HG02623 (cell line): ENCODE data around the gene TANK.
"Not testable (repeated sequence)": the region's sequence is repeated elsewhere in the genome, so short reads cannot be mapped to it uniquely, and the experiment has no call there.

Source experiments
- ATAC-seq: cut with Tn5 transposase; IDR thresholded peaks from one replicate; pipeline ENCODE4 v1.9.1; 2021; ENCODE audit warnings: moderate library complexity; ENCODE audit not compliant: unreplicated experiment

The TANK gene

DNA sequence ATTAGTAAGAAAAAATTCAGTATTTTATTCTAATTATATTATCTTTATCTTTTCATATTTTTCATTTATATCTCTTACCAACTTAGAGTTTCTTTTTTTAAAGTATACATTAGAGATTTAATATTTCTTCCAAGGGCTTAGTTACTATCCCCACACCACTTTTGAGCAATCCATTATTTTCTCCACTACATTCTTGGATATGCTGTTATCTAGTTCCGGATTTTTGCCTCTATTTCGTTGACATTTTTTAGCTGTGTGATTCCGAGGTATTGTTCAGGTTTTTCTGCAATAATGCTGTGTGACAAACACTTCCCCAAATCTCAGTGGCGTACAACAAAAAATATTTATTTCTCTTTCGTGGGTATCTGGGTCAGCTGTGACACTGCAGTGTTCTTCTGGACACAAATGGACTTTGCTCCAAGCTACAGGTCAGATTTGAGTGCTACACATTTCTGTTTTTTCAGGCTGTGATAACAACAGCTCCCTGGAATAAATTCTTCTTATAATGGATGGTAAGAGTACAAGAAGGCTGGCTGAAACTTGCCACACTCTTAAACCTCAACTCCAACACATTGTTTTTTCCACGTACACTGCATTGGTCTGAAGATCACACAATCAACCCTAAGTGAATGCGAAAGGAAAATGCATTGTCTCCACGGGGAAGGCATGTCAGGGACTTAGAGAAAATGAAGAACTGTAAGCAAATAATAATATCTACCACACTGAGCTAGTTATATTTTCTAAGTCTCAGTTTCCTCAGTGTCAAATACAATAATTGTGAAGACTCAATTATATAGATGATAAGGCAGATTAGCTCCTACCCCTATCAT, 97.1 kb downstream of the TANK start:
- ATAC-seq: no peak

DNA sequence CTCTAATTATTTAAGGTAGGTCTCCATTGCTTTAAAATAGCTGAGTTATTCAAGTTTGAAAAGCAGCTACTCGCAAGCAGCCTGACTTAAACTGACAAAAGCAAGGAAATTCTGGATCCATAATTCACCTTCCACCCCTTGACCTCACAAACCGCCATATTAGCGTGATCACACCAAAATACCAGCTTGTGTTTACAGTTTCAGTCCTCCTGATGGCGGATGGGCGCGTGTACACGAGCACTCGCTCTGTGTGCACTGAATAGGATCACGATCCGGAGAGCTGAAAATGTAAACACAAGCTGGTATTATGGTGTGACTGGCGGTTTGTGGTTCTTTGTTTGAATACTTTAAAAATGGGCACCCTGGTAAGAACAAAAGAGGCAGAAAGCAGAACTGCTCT, 105.6 kb downstream of the TANK start:
- no peak for ATAC-seq

DNA sequence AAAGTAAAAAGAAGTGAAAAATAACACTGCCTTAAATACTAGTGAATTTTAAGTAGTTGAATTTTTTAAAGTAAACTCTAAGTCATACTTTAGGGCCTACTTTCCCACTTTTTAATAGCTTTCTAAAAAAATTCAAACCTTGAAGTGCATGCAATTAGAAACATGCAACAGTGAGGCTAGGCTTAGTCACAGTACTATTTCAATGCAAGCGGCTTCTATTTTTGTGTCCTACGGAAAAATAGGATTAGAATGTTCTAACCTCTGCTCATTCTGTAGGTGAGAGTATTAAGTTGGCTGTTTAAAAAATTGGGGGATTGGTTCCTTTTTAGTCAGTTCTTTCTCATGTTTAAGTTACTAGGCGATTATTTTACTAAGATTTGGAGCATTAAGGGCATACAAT, 108.9 kb downstream of the TANK start:
- ATAC-seq: no peak

- ATAC-seq: peak; percentile 84
These were observed 113.0 kb downstream of the TANK start for GRCh38 chr2:161273038-161273760.

DNA sequence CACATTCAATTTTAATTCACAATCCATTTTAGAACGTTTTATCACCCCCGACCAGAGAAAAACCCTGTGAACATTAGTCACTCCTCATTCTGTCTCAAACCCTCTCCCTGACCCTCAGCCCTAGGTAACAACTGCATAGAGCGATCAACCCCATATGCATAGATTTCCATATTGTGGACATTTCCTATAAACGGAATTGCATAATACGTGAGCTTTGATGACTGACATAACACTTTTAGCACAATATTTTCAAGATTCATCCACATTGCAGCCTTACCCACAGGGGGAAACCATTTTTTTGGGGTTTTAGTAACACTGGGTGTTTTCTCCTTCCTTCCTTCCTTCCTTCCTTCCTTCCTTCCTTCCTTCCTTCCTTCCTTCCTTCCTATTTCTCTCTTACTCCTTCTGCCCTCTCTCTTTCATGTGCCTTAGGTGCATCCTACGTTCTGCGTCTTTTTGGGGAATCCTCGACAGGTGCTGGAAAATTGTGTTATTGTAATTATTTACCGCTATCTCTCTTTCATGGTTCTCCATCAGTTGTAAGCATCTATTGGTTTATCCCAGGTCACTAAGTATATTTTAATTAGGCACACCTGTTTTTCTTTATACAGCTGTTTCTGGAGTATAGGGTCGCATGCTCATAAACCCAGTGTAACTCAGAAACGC, 118.5 kb downstream of the TANK start:
- not testable (repeated sequence) for ATAC-seq

DNA sequence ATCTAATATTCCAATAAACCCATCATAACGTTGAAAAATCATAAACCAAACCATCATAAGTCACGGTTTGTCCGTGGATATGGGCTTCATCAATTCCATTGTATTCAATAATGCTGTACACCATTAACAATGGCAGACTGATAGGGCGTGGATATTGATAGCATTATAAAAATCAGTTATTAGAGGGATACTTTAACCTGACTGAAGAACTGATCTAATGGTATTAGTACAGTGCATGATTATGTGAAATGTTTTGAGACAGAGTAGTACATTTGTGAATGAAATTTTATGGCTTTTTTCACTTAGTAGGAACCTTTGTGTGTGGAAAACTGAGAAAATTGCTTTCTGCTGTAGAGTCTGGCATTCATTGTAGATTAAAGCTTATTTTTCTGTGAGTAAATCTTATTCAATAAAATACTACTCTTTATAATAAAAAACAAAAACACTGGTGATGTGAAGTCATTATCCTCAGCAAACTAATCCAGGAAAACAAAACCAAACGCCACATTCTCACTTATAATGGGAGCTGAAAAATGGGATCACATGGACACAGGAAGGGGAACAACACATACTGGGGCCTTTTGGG, 119.1 kb downstream of the TANK start:
- ATAC-seq: not testable (repeated sequence)

GRCh38 chr2:161280906-161281323, 120.7 kb downstream of the TANK start:
- ATAC-seq: not testable (repeated sequence)

- not testable (repeated sequence) for ATAC-seq
These were observed 121.5 kb downstream of the TANK start for GRCh38 chr2:161281615-161282310.

GRCh38 chr2:161282311-161282644, 122.0 kb downstream of the TANK start:
- not testable (repeated sequence) for ATAC-seq

DNA sequence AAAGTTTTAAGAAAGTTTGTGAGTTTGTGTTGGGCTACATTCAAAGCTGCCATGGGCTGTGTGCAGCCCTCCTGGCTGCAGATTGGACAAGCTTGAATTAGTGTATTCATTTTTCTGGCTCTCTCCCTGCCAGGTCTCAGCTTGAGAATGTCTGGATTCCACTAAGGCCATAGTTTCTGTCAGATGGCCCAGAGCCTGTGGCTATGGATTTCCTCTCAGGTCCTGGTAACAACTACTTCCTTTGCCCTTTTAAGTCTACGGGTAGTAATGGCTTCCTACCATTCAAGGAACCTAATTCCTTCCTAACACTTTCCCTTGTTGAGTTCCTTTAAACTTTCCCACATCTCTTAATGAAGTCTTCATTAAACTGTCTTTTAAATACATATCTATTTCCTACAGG, 123.7 kb downstream of the TANK start:
- no peak for ATAC-seq
